A204.1 (cell line): ENCODE data around the gene SIAH1.
"Not testable (repeated sequence)": the region's sequence is repeated elsewhere in the genome, so short reads cannot be mapped to it uniquely, and the experiment has no call there.

ENCODE experiments used
- FAIRE-seq: peaks from 2 replicates; lab custom pipeline; 2012; peaks lifted over from hg19 to GRCh38; lab: Jason Lieb, UNC

The SIAH1 gene

GRCh38 chr16:48366165-48367093, 18.8 kb downstream of the SIAH1 start:
- no peak for FAIRE-seq

- FAIRE-seq = no peak
Measured at GRCh38 chr16:48365601-48366164, 19.5 kb downstream of the SIAH1 start.

DNA sequence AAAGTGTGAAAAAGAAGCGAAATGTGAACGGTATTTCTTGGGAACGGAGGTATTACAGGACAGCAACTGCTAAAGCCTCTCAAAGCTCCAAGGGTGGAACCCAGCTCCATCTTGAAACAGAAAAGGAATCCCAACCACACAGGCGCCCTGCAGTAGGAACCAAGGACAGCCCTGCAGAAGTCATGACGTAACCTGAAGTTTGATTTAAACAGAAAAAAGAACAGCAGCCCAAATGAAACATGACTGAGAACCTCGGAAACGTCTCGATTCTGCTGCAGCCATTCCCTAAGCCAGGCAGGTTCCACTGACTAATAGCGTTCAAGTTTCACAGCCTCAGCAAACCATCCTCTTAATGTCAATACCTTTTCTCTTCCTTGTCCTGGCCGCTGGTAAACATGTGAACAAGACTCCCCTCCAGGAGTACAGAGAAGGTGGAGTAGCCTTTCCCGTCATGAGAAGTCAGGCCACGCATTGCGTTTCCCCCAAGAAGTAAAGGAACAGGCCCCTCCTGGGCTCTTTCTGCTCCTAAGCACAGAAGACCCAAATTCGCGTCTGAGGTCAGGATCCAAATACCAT, 20.1 kb downstream of the SIAH1 start:
- no peak for FAIRE-seq

- no peak for FAIRE-seq
Measured at GRCh38 chr16:48361540-48362144, 23.6 kb downstream of the SIAH1 start.

GRCh38 chr16:48361012-48361411, 24.2 kb downstream of the SIAH1 start:
- FAIRE-seq = no peak

- no peak for FAIRE-seq
Measured at GRCh38 chr16:48359983-48360382, 25.2 kb downstream of the SIAH1 start.

DNA sequence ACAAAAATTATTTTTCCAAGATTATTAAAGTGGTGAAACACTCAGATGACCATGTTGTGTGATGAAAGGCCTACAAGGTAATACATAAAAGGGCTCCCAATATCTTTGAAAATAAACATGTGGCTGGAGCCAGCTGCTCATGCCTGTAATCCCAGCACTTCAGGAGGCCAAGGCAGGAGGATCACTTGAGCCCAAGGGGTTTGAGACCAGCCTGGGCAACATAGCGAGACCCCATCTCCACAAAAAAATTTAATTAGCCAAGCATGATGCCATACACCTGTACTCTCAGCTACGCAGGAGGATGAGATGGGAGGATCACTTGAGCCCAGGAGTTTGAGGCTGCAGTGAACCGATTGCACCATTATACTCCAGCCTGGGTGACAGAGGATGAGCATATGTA, 26.8 kb downstream of the SIAH1 start:
- FAIRE-seq = no peak

DNA sequence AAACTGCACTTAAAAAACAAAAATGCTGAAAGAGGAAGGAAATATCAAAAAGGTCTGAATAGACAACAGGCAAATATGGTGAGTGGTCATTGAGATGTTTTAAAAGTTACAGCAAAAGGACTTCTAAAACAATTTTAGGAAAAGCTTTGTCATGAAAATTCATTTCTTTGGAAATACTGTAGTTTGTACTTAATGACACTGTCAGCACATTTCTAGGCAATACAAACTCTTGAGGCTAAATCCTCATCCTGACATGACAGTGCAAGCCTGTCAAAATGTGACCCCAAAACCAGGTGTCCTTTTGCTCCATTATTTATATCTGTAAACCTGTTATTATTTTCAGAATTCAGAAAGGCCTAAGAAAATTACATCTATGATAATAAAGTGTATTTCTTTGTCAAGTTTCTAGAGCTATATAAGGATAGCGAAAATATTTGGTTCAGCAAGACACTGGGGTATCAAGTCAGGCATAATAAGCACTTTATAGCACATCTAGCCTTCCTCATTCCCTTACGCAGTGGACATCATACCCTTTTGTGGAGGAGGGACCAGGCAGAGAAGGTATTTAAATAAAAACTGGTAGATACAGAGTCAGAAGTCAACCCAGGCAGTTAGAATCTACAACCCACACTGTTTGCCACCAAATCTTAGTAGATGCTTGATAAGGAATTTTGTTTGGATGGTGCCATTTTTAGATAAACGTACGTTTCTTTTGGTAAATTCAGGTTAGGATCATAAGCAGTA, 28.4 kb downstream of the SIAH1 start:
- FAIRE-seq = no peak

GRCh38 chr16:48354877-48355855, 30.0 kb downstream of the SIAH1 start:
- FAIRE-seq = no peak

GRCh38 chr16:48354385-48354784, 30.8 kb downstream of the SIAH1 start:
- FAIRE-seq = not testable (repeated sequence)

DNA sequence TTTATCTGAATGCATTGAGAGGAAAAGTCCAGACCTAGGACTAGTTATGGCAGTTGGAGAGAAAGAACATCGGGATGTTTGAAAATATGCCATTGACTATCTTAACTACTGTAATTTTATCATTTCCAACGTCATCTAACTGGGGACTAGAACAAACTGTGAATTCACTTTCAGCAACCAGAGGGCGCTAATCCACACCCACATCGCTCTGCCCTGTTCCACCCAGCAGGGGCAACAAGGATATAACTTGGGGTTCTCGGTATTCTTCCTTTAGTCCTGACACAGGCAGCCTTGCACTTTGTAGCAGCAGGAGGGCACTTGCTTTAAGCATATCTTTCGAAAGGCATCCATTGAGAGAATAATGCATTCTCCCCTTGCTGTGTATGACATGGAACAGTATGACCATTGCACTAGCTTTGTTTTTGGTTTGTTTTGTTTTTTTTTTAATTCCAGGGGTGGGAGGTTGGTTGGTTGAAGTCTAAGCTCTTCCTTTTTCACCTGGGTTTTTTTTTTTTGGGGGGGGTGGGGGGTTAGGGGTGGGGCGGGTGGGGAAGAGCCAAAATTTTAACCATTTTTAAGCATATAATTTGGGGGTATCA, 31.5 kb downstream of the SIAH1 start:
- FAIRE-seq = peak; percentile 37

DNA sequence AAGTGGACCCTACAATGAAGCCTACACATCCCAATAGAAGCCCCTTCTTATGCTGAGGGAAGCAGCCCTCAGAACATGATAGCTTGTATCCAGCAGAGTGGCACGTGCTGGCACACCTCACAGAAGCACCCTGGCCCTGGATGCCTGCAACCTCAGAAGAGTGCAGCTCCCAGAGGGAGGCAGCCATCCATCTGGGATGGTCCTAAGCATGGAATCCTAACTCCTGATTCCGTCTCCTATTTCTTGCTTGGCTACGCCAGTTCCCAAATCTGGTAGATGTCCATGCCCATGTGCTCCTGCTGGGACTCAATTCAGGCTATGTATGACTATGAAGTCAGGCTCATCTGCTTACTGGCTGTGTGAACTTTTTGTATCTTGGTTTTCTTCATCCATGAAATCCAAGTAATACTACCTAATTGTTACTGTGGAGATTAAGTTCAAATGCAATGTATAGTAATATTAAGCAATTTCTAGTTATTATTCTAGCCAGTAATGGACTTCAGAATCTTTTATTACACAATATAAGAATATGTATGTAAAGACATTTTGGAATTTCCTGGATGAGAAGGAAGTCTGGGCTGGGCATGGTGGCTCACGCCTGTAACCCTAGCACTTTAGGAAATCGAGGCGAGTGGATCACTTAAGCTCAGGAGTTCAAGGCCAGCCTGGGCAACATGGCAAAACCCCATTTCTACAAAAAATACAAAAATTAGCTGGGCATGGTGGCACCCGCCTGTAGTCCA, 32.4 kb downstream of the SIAH1 start:
- FAIRE-seq = no peak

GRCh38 chr16:48350736-48351135, 34.5 kb downstream of the SIAH1 start:
- FAIRE-seq = no peak

DNA sequence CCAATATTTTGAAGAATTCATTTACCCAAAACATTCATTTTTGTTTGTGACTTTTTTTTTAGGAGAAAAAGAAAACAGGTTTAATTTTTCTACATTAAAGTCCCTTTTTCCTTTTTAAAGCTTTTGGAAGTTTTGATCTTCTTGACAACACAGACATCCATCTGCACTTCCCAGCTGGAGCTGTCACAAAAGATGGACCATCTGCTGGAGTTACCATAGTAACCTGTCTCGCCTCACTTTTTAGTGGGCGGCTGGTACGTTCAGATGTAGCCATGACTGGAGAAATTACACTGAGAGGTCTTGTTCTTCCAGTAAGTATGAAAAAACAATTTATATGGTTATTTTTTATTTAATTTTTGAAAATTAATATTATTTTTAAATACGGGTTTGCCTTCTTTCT, 37.2 kb downstream of the SIAH1 start:
- no peak for FAIRE-seq

- no peak for FAIRE-seq
Measured at GRCh38 chr16:48347191-48347865, 37.9 kb downstream of the SIAH1 start.

DNA sequence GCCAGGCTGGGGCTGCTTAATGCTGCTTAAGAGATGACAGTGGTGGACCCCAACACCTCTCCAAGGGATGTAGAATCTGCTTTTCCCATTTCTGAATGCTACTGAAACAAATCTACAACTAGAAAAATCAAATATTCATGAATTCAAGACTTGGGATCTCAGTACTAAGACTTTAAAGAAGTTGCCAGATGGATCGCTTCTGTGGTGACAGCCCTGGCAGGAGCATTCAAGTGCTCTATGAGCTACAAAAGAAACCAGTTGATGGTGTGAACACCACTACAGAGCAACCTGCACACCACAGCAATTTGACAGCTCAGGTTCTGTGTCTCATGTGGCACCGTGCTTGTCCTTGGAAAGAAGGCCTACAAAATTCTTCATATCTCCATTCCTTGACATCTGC, 42.6 kb downstream of the SIAH1 start:
- no peak for FAIRE-seq

DNA sequence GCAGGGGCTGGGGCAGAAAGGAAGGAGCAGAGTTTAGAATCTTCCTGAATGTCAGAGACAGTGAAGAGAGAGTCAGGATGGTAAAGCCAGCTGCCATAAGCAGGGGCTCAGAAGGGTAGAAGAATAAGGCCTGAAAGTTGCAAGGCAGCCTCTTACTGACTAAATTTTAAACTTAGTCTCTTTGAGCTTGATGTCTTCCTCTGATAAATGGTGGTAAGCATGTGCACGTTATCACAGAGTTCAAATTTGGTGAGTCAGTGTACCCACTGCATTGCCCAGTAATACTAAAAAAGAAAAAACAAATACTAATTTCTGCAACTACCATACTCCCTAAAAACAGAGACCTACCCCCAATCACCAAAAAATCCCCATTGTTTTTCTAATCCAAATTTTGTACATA, 45.2 kb downstream of the SIAH1 start:
- no peak for FAIRE-seq

DNA sequence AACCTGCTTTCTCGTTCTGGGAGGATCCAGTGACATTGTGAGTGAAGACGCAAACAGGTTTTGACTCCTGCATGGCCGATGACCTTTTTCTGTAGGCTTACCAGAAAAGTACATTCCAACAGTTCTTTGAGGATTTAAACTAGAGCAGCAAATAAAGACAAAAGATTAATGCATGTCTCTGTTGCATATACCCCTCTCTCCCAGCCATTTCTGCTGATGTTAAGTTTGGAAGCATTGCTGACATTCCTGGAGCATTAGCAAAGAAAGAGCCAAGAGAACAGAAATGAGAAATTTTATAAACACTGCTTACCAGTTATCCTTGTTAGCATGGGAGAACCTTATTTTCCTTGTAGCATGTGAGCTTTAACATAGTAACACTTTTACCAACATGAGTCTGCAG, 49.3 kb downstream of the SIAH1 start:
- FAIRE-seq = no peak

- FAIRE-seq = no peak
Measured at GRCh38 chr16:48334325-48334724, 50.9 kb downstream of the SIAH1 start.
